GM23338 (cell line): ENCODE measurements around the gene CDH4. TPM values are rescaled to one million over a fixed set of nuclear protein-coding genes. Genes with fewer than 3 reads are reported as not detected.

ENCODE experiments used
- ATAC-seq: fragments of 200-7000 bp; cut with Tn5 transposase; 3 replicates; pipeline ENCODE4 v1.9.1; 2020
- DNase-seq: peaks from one replicate; pipeline ENCODE4 v3.0.0-alpha.2; 2015; ENCODE audit warnings: low spot score
- H2AFZ ChIP-seq: fragments of 200-600 bp; sonication (generic); 2 replicates; pipeline ENCODE4 v1.8.0; 2016; ENCODE audit warnings: antibody characterized with exemption, mild to moderate bottlenecking, moderate library complexity
- H3F3A ChIP-seq: fragments of 200-600 bp; sonication (generic); replicated peaks from 2 replicates; pipeline ENCODE4 v1.8.0; 2017; ENCODE audit warnings: antibody characterized with exemption, mixed run types, low read depth
- H3K27ac ChIP-seq: fragments of 200-600 bp; sonication (generic); 2 replicates; pipeline ENCODE4 v1.6.1; 2016; ENCODE audit warnings: low read depth
- H3K27me3 ChIP-seq: fragments of 200-600 bp; sonication (generic); 2 replicates; pipeline ENCODE4 v1.8.0; 2016; ENCODE audit warnings: mild to moderate bottlenecking, mixed run types, moderate library complexity; ENCODE audit not compliant: insufficient read depth
- H3K36me3 ChIP-seq: fragments of 200-600 bp; sonication (generic); 2 replicates; pipeline ENCODE4 v1.8.0; 2016; ENCODE audit warnings: mild to moderate bottlenecking; ENCODE audit not compliant: insufficient read depth
- H3K4me1 ChIP-seq: fragments of 200-600 bp; sonication (generic); 2 replicates; pipeline ENCODE4 v1.8.0; 2016; ENCODE audit warnings: mild to moderate bottlenecking, moderate library complexity; ENCODE audit not compliant: insufficient read depth
- H3K4me2 ChIP-seq: fragments of 200-600 bp; sonication (generic); 2 replicates; pipeline ENCODE4 v1.7.1; 2017; ENCODE audit warnings: mixed run types
- H3K4me3 ChIP-seq: fragments of 200-600 bp; sonication (generic); 2 replicates; pipeline ENCODE4 v1.6.1; 2016; ENCODE audit warnings: mixed run types
- H3K79me2 ChIP-seq: fragments of 200-600 bp; sonication (generic); replicated peaks from 2 replicates; pipeline ENCODE4 v1.8.0; 2017; ENCODE audit warnings: mild to moderate bottlenecking; ENCODE audit not compliant: insufficient read depth
- H3K9me2 ChIP-seq: fragments of 200-600 bp; sonication (generic); 2 replicates; pipeline ENCODE4 v1.8.0; 2017; ENCODE audit not compliant: insufficient read depth
- H4K20me1 ChIP-seq: fragments of 200-600 bp; sonication (generic); replicated peaks from 2 replicates; pipeline ENCODE4 v1.8.0; 2017; ENCODE audit warnings: mild to moderate bottlenecking; ENCODE audit not compliant: insufficient read depth
- H3K27ac Mint-ChIP-seq: 2 replicates; pipeline ENCODE4 v1.8.0; 2020; ENCODE audit warnings: inconsistent platforms, mild to moderate bottlenecking, moderate library complexity, mixed read lengths
- H3K27me3 Mint-ChIP-seq: 3 replicates; pipeline ENCODE4 v1.8.0; 2022; ENCODE audit warnings: low read depth, mild to moderate bottlenecking, moderate library complexity, mixed read lengths, inconsistent platforms; ENCODE audit not compliant: insufficient read depth, poor library complexity
- H3K36me3 Mint-ChIP-seq: 3 replicates; pipeline ENCODE4 v1.8.0; 2021; ENCODE audit warnings: low read depth, mild to moderate bottlenecking, inconsistent platforms, moderate library complexity, mixed read lengths
- H3K4me1 Mint-ChIP-seq: 3 replicates; pipeline ENCODE4 v1.8.0; 2020; ENCODE audit warnings: mild to moderate bottlenecking, inconsistent platforms, mixed read lengths
- H3K4me3 Mint-ChIP-seq: 3 replicates; pipeline ENCODE4 v1.8.0; 2021; ENCODE audit warnings: moderate library complexity, mild to moderate bottlenecking, inconsistent platforms, mixed read lengths
- H3K9me3 Mint-ChIP-seq: 3 replicates; pipeline ENCODE4 v1.8.0; 2020; ENCODE audit warnings: moderate library complexity, mild to moderate bottlenecking, inconsistent platforms, mixed read lengths
- CREB1 ChIP-seq: fragments of 250-450 bp; sonication (Bioruptor Pico); IDR thresholded peaks from 2 replicates; pipeline ENCODE4 v1.5.0; 2020; ENCODE audit warnings: low read depth, mild to moderate bottlenecking, moderate library complexity
- CTCF ChIP-seq, 2 experiments: fragments of 200-600 bp in 1 of 2; sonication (generic) in 1 of 2; conservative IDR thresholded peaks; 2 replicates each; pipeline versions ENCODE4 v1.5.1 to v1.6.1; 2016 to 2017; ENCODE audit warnings: antibody characterized with exemption in 2 of 2, low read depth in 2 of 2, mild to moderate bottlenecking in 2 of 2, moderate library complexity in 1 of 2
- ETS1 ChIP-seq: IDR thresholded peaks from 2 replicates; pipeline ENCODE4 v1.6.1; 2016; ENCODE audit warnings: antibody characterized with exemption
- EZH2 ChIP-seq: fragments of 200-600 bp; sonication (generic); IDR thresholded peaks from one replicate; pipeline ENCODE4 v1.8.0; 2017; ENCODE audit warnings: antibody characterized with exemption, mild to moderate bottlenecking, low read depth; ENCODE audit not compliant: unreplicated experiment
- EZH2phosphoT487 ChIP-seq: fragments of 200-600 bp; sonication (generic); IDR thresholded peaks from one replicate; pipeline ENCODE4 v1.8.1; 2018; ENCODE audit warnings: antibody characterized with exemption; ENCODE audit not compliant: unreplicated experiment
- JUNB ChIP-seq: IDR thresholded peaks from one replicate; pipeline ENCODE4 v1.6.1; 2016; ENCODE audit warnings: antibody characterized with exemption; ENCODE audit not compliant: unreplicated experiment
- NANOG ChIP-seq: IDR thresholded peaks from 2 replicates; pipeline ENCODE4 v1.6.1; 2016; ENCODE audit warnings: antibody characterized with exemption, borderline replicate concordance
- POLR2AphosphoS5 ChIP-seq: IDR thresholded peaks from 2 replicates; pipeline ENCODE4 v1.6.1; 2016; ENCODE audit warnings: antibody characterized with exemption, low read depth
- REST ChIP-seq: IDR thresholded peaks from one replicate; pipeline ENCODE4 v1.6.1; 2018; ENCODE audit warnings: antibody characterized with exemption; ENCODE audit not compliant: unreplicated experiment
- STAT1 ChIP-seq: IDR thresholded peaks from one replicate; pipeline ENCODE4 v1.6.1; 2016; ENCODE audit warnings: antibody characterized with exemption; ENCODE audit not compliant: unreplicated experiment
- ZNF114 ChIP-seq: fragments of 250-450 bp; sonication (Bioruptor Pico); IDR thresholded peaks from 2 replicates; pipeline ENCODE4 v1.5.0; 2020; ENCODE audit warnings: mild to moderate bottlenecking, moderate library complexity
- ZNF331 ChIP-seq: fragments of 250-450 bp; sonication (Bioruptor Pico); IDR thresholded peaks from 2 replicates; pipeline ENCODE4 v1.5.0; 2020; ENCODE audit warnings: low read depth, mild to moderate bottlenecking, moderate library complexity
- ZNF462 ChIP-seq: fragments of 250-450 bp; sonication (Bioruptor Pico); IDR thresholded peaks from 2 replicates; pipeline ENCODE4 v1.5.0; 2020; ENCODE audit warnings: mild to moderate bottlenecking, moderate library complexity
- polyA plus RNA-seq: library from polyadenylated mRNA; unstranded; fragments of >200 nt; fragmentation: Nextera tagmentation; extraction: Ambion mirVana; gene quantifications from 2 replicates; pipeline ENCODE4 v1.2.1, GENCODE V29; 2016
- total RNA-seq: library from RNA; depleted of rRNA; stranded (reverse); fragments of >200 nt; shearing (Covaris generic); gene quantifications from 2 replicates; pipeline ENCODE4 v1.2.3, GENCODE V29; 2014

CDH4 gene
- total and polyA plus RNA-seq, 2 experiments from 2014 or later: 1.2 to 4.2 TPM

- no peaks in the 10 kb centered on the region for H3K9me2 ChIP-seq
- Mint-ChIP-seq H3K27me3 (peaks cover 10% of the 10 kb centered on the region), H3K4me1 (peaks cover 4% of the 10 kb centered on the region; the same call in 1 of the 3 replicates), H3K9me3 (no peaks in the 10 kb centered on the region), H3K36me3 (no peaks in the 10 kb centered on the region), H3K27ac (no peak overlapping the region), H3K4me3 (no peak overlapping the region)
- no peak overlapping the region for H2AFZ ChIP-seq
- H3K27me3 ChIP-seq: no peaks in the 10 kb centered on the region
- no peaks in the 10 kb centered on the region for H3F3A ChIP-seq
- no peaks in the 10 kb centered on the region for H3K4me1 ChIP-seq
- H3K36me3 ChIP-seq: no peaks in the 10 kb centered on the region; the same call in 1 of the 2 replicates
- no peak overlapping the region for H3K4me2 ChIP-seq
- no peak overlapping the region for H3K27ac ChIP-seq
- DNase-seq (no peak), ATAC-seq (peak; percentile 36; the same call in 2 of the 3 replicates)
- no peaks in the 10 kb centered on the region for H4K20me1 ChIP-seq
- H3K4me3 ChIP-seq: no peak overlapping the region
- no peak for TF ChIP-seq NANOG
- TF ChIP-seq STAT1: no peak
- TF ChIP-seq CREB1: no peak
- no peak for TF ChIP-seq ZNF331
- no peak for TF ChIP-seq EZH2
- no peak for TF ChIP-seq ETS1
- TF ChIP-seq EZH2phosphoT487: no peak
- TF ChIP-seq ZNF114: no peak
- no peak for TF ChIP-seq ZNF462
- TF ChIP-seq REST: no peak
- no peak for TF ChIP-seq CTCF (conservative IDR thresholded peaks at IDR 0.05; ENCODE audit: low read depth in 2 of 2)
- no peak for TF ChIP-seq JUNB
- no peak for TF ChIP-seq POLR2AphosphoS5
- H3K79me2 ChIP-seq: no peaks in the 10 kb centered on the region
Observed at GRCh38 chr20:61628901-61629601, 377.0 kb downstream of the CDH4 start.
